Ishikawa (cell line): Measurements from ENCODE around the gene TPP1.

ENCODE experiments used
- EGR1 ChIP-seq: IDR thresholded peaks from 2 replicates; pipeline ENCODE4 v1.6.1; 2012
- FOXM1 ChIP-seq: IDR thresholded peaks from 2 replicates; pipeline ENCODE4 v1.6.1; 2012; ENCODE audit warnings: low read depth, borderline replicate concordance
- RAD21 ChIP-seq: IDR thresholded peaks from 2 replicates; pipeline ENCODE4 v1.6.1; 2012; ENCODE audit warnings: low read depth
- TAF1 ChIP-seq: IDR thresholded peaks from 2 replicates; pipeline ENCODE4 v1.6.1; 2012; ENCODE audit warnings: low read depth, mild to moderate bottlenecking
- TF ChIP-seq, protein P1 (sequence below): IDR thresholded peaks from 2 replicates; pipeline ENCODE4 v1.6.1; 2012
- TF ChIP-seq, protein P2 (sequence below): IDR thresholded peaks from 2 replicates; pipeline ENCODE4 v1.6.1; 2012; ENCODE audit warnings: low read depth, mild to moderate bottlenecking

GRCh38 chr11:6604790-6605189 lies 14.4 kb downstream of the TPP1 start:
- TF ChIP-seq RAD21 (no peak), EGR1 (no peak), FOXM1 (no peak), TAF1 (no peak)
- TF ChIP-seq, protein P1, sequence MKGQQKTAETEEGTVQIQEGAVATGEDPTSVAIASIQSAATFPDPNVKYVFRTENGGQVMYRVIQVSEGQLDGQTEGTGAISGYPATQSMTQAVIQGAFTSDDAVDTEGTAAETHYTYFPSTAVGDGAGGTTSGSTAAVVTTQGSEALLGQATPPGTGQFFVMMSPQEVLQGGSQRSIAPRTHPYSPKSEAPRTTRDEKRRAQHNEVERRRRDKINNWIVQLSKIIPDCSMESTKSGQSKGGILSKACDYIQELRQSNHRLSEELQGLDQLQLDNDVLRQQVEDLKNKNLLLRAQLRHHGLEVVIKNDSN = no peak
- TF ChIP-seq, protein P2, sequence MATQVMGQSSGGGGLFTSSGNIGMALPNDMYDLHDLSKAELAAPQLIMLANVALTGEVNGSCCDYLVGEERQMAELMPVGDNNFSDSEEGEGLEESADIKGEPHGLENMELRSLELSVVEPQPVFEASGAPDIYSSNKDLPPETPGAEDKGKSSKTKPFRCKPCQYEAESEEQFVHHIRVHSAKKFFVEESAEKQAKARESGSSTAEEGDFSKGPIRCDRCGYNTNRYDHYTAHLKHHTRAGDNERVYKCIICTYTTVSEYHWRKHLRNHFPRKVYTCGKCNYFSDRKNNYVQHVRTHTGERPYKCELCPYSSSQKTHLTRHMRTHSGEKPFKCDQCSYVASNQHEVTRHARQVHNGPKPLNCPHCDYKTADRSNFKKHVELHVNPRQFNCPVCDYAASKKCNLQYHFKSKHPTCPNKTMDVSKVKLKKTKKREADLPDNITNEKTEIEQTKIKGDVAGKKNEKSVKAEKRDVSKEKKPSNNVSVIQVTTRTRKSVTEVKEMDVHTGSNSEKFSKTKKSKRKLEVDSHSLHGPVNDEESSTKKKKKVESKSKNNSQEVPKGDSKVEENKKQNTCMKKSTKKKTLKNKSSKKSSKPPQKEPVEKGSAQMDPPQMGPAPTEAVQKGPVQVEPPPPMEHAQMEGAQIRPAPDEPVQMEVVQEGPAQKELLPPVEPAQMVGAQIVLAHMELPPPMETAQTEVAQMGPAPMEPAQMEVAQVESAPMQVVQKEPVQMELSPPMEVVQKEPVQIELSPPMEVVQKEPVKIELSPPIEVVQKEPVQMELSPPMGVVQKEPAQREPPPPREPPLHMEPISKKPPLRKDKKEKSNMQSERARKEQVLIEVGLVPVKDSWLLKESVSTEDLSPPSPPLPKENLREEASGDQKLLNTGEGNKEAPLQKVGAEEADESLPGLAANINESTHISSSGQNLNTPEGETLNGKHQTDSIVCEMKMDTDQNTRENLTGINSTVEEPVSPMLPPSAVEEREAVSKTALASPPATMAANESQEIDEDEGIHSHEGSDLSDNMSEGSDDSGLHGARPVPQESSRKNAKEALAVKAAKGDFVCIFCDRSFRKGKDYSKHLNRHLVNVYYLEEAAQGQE = no peak
